Measurements from ENCODE around the gene FUZ. TPM values are rescaled to one million over a fixed set of nuclear protein-coding genes. Genes with fewer than 3 reads are reported as not detected.

The FUZ gene
- total RNA-seq, 1 donor from 2014 or later, result 13.2 TPM

- TF ChIP-seq CTCF (IDR thresholded peaks at IDR 0.05; ENCODE audit: insufficient read depth, low read length, poor library complexity, severe bottlenecking), result no peak
- DNase-seq (ENCODE audit: low read depth), result peak; percentile 80
- H3K36me3 ChIP-seq (ENCODE audit: control insufficient read depth, insufficient read depth, low read length), result no peaks in the 10 kb centered on the region
- H3K4me3 ChIP-seq (ENCODE audit: low read depth, low read length), result no peak overlapping the region
- no peaks in the 10 kb centered on the region for H3K27me3 ChIP-seq (ENCODE audit: control insufficient read depth, insufficient read depth, low read length)
Measured at GRCh38 chr19:49847731-49848696, 34.9 kb upstream of the FUZ start.

GRCh38 chr19:49846408-49846807 is 33.3 kb upstream of the FUZ start:
- no peak for DNase-seq (ENCODE audit: low read depth)
- Histone ChIP-seq H3K36me3 (ENCODE audit: control insufficient read depth, insufficient read depth, low read length) (no peaks in the 10 kb centered on the region), H3K27me3 (ENCODE audit: control insufficient read depth, insufficient read depth, low read length) (no peaks in the 10 kb centered on the region), H3K4me3 (ENCODE audit: low read depth, low read length) (no peak overlapping the region)
- no peak for TF ChIP-seq CTCF (IDR thresholded peaks at IDR 0.05; ENCODE audit: insufficient read depth, low read length, poor library complexity, severe bottlenecking)

- DNase-seq (ENCODE audit: low read depth), result no peak
- TF ChIP-seq CTCF (IDR thresholded peaks at IDR 0.05; ENCODE audit: insufficient read depth, low read length, poor library complexity, severe bottlenecking), result no peak
- Histone ChIP-seq H3K36me3 (ENCODE audit: control insufficient read depth, insufficient read depth, low read length) (no peaks in the 10 kb centered on the region), H3K27me3 (ENCODE audit: control insufficient read depth, insufficient read depth, low read length) (no peaks in the 10 kb centered on the region), H3K4me3 (ENCODE audit: low read depth, low read length) (no peak overlapping the region)
Measured at GRCh38 chr19:49845414-49845813, 32.3 kb upstream of the FUZ start.

- DNase-seq (ENCODE audit: low read depth), result no peak
- Histone ChIP-seq H3K27me3 (ENCODE audit: control insufficient read depth, insufficient read depth, low read length) (no peaks in the 10 kb centered on the region), H3K4me3 (ENCODE audit: low read depth, low read length) (no peak overlapping the region), H3K36me3 (ENCODE audit: control insufficient read depth, insufficient read depth, low read length) (no peaks in the 10 kb centered on the region)
- no peak for TF ChIP-seq CTCF (IDR thresholded peaks at IDR 0.05; ENCODE audit: insufficient read depth, low read length, poor library complexity, severe bottlenecking)
Measured at GRCh38 chr19:49844138-49845095, 31.3 kb upstream of the FUZ start.

GRCh38 chr19:49843265-49843664 is 30.2 kb upstream of the FUZ start:
- no peak for TF ChIP-seq CTCF (IDR thresholded peaks at IDR 0.05; ENCODE audit: insufficient read depth, low read length, poor library complexity, severe bottlenecking)
- Histone ChIP-seq H3K27me3 (ENCODE audit: control insufficient read depth, insufficient read depth, low read length) (no peaks in the 10 kb centered on the region), H3K36me3 (ENCODE audit: control insufficient read depth, insufficient read depth, low read length) (no peaks in the 10 kb centered on the region), H3K4me3 (ENCODE audit: low read depth, low read length) (no peak overlapping the region)
- DNase-seq (ENCODE audit: low read depth), result no peak
